Adrenal gland (tissue), 5 donors: Measurements from ENCODE around the gene CLTRN.

ENCODE experiments used
- CTCF ChIP-seq, 6 experiments: fragments of 450-650 bp in 4 of 6; fragments of 200-600 bp in 2 of 6; sonication (generic) in 1 of 6; IDR thresholded peaks; 1 replicate in 5 of 6; 2 replicates in 1 of 6; pipeline versions ENCODE4 v1.5.1 to v1.8.0; 2016 to 2021; ENCODE audit warnings: antibody characterized with exemption in 6 of 6, mild to moderate bottlenecking in 2 of 6, moderate library complexity in 1 of 6
- POLR2A ChIP-seq, 2 donors: fragments of 450-650 bp; IDR thresholded peaks; one replicate each; pipeline ENCODE4 v1.6.1; 2017; ENCODE audit warnings: antibody characterized with exemption in 2 of 2, mild to moderate bottlenecking in 2 of 2, moderate library complexity in 1 of 2
- donor health status: DM: no; HTN: no; CAD: no.

DNA sequence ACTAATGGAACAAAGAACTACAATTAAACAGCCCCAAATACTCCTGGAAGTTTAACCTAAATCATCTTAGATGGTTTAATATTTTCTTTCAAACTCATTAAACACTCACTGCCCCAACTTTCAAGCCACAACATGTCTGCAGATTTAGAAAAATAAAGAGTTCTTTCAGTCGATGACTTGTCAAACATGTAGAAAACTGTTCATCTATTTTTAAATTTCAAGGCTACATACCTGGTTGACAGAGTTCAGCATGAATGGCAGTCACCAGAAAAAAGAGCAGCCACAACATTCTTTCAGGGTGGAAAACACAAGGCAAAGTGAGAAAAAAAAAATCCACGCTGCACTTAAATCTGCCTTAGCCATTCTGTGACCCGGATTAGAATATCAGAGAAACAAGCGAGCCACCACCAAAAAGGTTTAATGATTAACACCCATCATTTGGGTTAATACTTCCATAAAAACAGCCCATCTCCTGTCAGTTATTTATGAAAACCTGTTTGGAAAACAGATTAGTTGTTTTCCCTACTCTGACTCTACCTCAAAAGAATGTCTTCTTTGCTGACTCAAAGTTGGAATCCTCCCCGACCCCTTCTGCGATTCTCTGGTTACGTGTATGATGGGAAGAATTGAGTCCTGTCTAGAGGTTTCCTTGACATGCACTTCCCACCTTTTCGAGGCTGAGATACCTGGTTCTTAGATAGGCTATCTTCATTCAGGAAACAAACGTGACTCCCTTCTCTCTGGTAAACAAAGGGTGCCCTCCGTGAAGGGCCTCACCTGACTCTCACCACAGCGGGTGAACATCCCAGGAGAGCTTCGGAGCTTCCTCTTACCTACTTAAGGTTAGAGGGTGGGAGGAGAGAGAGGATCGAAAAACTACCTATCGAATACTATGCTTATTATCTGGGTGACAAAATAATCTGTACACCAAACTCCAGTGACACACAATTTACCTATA lies at the start of gene CLTRN:
- TF ChIP-seq CTCF (IDR thresholded peaks at IDR 0.05) (no peak), POLR2A (IDR thresholded peaks at IDR 0.05) (no peak)
